HUES6 (cell line): ENCODE data around the gene VSIG4.
"Not testable (repeated sequence)": the region's sequence is repeated elsewhere in the genome, so short reads cannot be mapped to it uniquely, and the experiment has no call there.

ENCODE experiments used
- H3K27ac ChIP-seq: 2 replicates; pipeline ENCODE4 v1.7.0; 2013; ENCODE audit warnings: low read depth, mild to moderate bottlenecking, low read length, inconsistent platforms
- H3K27me3 ChIP-seq: 2 replicates; pipeline ENCODE4 v1.6.1; 2013; ENCODE audit warnings: low read length; ENCODE audit not compliant: control insufficient read depth, insufficient read depth
- H3K36me3 ChIP-seq: 2 replicates; pipeline ENCODE4 v1.6.1; 2013; ENCODE audit warnings: low read length; ENCODE audit not compliant: control insufficient read depth, insufficient read depth
- H3K4me1 ChIP-seq: 2 replicates; pipeline ENCODE4 v1.6.1; 2013; ENCODE audit warnings: low read length; ENCODE audit not compliant: control insufficient read depth, insufficient read depth
- H3K4me3 ChIP-seq: 2 replicates; pipeline ENCODE4 v1.5.1; 2013; ENCODE audit warnings: low read depth, low read length
- H3K9ac ChIP-seq: one replicate; pipeline ENCODE4 v1.6.1; 2013; ENCODE audit warnings: mild to moderate bottlenecking, low read length
- H3K9me3 ChIP-seq: 2 replicates; pipeline ENCODE4 v1.6.1; 2013; ENCODE audit warnings: low read depth, low read length; ENCODE audit not compliant: control insufficient read depth, insufficient read depth

The VSIG4 gene, protein sequence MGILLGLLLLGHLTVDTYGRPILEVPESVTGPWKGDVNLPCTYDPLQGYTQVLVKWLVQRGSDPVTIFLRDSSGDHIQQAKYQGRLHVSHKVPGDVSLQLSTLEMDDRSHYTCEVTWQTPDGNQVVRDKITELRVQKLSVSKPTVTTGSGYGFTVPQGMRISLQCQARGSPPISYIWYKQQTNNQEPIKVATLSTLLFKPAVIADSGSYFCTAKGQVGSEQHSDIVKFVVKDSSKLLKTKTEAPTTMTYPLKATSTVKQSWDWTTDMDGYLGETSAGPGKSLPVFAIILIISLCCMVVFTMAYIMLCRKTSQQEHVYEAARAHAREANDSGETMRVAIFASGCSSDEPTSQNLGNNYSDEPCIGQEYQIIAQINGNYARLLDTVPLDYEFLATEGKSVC

DNA sequence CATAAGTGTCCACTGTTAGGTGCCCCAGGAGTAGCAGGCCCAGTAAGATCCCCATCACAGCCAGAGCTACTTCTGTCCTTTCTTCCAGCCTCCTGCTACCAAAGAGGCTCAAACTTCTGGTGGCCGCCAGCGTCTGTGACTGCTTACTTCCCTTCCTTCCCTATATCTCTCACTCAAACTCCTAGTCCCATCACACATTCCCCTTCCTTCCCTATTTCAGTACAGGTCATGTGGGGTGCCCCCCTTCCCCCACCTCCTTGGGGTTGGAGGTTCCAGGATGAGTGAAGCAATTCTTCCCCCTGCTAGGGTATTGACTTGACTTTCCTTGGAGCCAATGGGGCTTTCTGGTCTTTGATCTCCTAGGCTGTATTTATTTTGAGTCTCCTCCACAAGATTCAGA, at the start of gene VSIG4:
TSS of gene VSIG4 (minus strand) at position 137 of the 400 bp plus-strand sequence. CDS start at position 55, 82 bp downstream.
- Histone ChIP-seq H3K9ac (no peak within 1 kb of the TSS), H3K36me3 (no peaks in the 10 kb centered on the region), H3K4me1 (peaks cover 5% of the 10 kb centered on the region; the same call in 1 of the 2 replicates), H3K27me3 (no peaks in the 10 kb centered on the region), H3K4me3 (no peak within 1 kb of the TSS), H3K27ac (no peak within 1 kb of the TSS), H3K9me3 (peaks cover 6% of the 10 kb centered on the region; the same call in 1 of the 2 replicates)

DNA sequence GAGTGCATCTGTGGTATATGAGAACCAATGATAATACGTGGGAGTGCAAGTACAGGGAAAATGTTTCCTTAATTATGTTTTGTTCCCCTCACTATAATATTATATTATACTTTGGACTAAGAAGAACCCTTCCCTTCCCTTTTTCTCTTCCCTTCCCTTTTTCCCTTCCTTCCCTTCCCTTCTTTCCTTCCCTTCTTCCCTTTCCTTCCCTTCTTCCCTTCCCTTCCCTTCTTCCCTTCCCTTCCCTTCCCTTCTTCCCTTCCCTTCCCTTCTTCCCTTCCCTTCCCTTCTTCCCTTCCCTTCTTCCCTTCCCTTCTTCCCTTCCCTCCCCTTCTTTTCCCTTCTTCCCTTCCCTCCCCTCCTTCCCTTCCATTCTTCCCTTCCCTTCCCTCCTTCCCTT, 36.9 kb upstream of the VSIG4 start:
- H3K27me3 ChIP-seq, result no peaks in the 10 kb centered on the region; the same call in 1 of the 2 replicates
- H3K4me3 ChIP-seq, result no peak overlapping the region
- H3K36me3 ChIP-seq, result no peaks in the 10 kb centered on the region
- H3K9ac ChIP-seq, result no peak overlapping the region
- no peak overlapping the region for H3K27ac ChIP-seq
- H3K9me3 ChIP-seq, result peaks cover 9% of the 10 kb centered on the region; the same call in 1 of the 2 replicates
- no peaks in the 10 kb centered on the region for H3K4me1 ChIP-seq

DNA sequence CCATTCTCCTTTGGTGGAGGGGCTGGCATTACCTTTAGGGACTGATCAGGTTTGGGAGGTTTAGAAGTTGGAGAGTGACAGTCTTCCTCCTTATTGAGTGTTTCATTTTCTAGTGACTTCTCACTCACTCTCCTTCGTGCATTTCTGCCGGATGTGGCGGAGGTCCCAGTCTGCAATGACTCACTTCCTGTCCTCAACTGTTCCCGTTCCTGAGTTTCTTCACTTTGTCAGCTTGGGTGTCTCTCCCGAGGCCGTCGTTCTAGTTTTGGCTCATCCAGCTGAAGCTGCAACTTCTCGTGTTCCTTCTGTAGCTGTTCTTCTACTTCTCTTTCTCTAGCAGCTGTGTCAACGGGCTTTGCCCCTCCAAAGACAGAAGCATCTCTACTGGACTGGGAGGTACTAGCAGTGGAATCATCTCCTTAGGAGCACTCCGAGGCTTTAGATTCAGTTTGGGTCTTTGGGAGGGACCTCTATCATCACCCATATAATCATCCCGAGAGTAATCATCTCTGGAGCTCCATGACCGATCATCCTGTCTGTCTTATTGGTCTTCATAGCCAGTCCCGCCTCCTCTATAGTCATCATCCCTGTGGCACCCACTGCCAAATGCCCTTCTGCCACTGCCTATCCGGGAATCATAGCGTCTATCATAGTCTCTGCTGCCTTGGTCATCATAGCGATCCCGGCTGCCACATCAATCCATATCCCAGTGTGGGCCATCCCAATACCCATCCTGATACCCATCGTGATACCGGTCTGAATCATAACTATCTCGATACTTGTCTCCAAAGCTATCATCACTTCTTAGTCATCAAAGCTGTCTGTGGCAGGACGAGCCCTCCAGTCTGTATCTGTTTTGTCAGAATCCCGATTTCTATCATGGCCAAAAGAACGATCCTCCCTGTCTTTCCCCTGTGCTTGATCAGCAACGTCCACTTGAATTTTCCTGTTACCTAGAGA, 35.3 kb upstream of the VSIG4 start:
- H3K36me3 ChIP-seq, result no peaks in the 10 kb centered on the region
- no peak overlapping the region for H3K9ac ChIP-seq
- no peak overlapping the region for H3K27ac ChIP-seq
- H3K4me1 ChIP-seq, result no peaks in the 10 kb centered on the region
- no peaks in the 10 kb centered on the region; the same call in 1 of the 2 replicates for H3K27me3 ChIP-seq
- peaks cover 9% of the 10 kb centered on the region; the same call in 1 of the 2 replicates for H3K9me3 ChIP-seq
- no peak overlapping the region for H3K4me3 ChIP-seq

DNA sequence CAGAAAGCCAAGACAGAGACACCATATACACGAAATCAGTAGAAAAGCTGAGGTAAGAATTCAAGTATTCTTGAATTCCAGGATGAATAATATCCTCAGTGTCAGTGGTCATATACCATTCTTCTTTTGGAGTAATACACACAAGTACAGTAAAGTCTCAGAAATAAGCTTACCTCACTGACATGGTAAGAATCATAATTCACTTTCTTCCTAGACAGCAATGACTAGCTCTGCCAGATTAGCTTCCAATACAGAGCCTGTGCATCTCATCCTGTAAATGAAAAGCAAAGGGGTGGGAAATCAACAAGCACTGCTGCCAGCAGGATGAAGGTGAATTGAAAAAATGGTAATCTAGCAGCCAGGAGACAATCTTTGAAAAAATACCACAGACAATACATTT, 31.2 kb upstream of the VSIG4 start:
- H3K9me3 ChIP-seq, result peaks cover 9% of the 10 kb centered on the region; the same call in 1 of the 2 replicates
- H3K27me3 ChIP-seq, result no peaks in the 10 kb centered on the region; the same call in 1 of the 2 replicates
- H3K36me3 ChIP-seq, result no peaks in the 10 kb centered on the region
- no peak overlapping the region for H3K4me3 ChIP-seq
- H3K27ac ChIP-seq, result no peak overlapping the region
- H3K4me1 ChIP-seq, result no peaks in the 10 kb centered on the region
- no peak overlapping the region for H3K9ac ChIP-seq

DNA sequence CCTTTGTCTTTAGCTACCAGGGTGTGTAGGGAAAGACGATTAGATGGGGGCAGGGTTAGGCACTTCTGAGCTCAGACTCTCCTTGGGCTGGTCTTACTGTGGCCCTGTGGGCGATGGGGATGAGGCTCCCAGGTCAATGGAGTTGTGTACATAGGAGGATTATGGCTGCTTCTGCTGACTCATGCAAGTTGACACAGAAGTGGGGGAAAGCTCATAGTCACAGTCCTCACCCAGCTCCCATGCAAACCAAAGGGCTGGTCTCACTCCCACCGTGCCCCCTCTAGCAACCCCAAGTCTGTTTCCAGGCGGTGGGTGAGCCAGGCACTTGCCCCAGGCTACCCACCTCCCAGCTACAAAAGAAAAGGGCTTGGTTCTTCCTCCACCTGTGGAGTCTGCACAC, 24.4 kb upstream of the VSIG4 start:
- Histone ChIP-seq H3K9me3 (peaks cover 11% of the 10 kb centered on the region; the same call in 1 of the 2 replicates), H3K36me3 (no peaks in the 10 kb centered on the region), H3K4me3 (no peak overlapping the region), H3K27ac (no peak overlapping the region), H3K9ac (no peak overlapping the region), H3K27me3 (no peaks in the 10 kb centered on the region), H3K4me1 (no peaks in the 10 kb centered on the region)

DNA sequence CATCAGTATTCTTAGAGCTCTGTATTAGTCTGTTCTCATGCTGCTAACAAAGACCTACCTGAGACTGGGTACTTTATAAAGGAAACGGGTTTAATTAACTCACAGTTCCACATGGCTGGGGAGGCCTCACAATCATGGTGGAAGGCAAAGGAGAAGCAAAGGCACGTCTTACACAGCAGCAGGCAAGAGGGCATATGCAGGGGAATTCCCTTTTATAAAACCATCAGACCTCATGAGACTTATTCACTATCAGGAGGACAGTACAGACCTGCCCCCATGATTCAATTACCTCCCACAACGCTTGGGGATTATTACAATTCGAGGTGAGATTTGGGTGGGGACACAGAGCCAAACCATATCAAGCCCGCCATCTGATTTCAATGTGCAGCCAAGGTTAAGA, 17.1 kb upstream of the VSIG4 start:
- H3K36me3 ChIP-seq, H3K27me3 ChIP-seq, H3K4me3 ChIP-seq, H3K4me1 ChIP-seq, H3K27ac ChIP-seq, H3K9ac ChIP-seq: not testable (repeated sequence)
- peaks cover 18% of the 10 kb centered on the region; the same call in 1 of the 2 replicates for H3K9me3 ChIP-seq

DNA sequence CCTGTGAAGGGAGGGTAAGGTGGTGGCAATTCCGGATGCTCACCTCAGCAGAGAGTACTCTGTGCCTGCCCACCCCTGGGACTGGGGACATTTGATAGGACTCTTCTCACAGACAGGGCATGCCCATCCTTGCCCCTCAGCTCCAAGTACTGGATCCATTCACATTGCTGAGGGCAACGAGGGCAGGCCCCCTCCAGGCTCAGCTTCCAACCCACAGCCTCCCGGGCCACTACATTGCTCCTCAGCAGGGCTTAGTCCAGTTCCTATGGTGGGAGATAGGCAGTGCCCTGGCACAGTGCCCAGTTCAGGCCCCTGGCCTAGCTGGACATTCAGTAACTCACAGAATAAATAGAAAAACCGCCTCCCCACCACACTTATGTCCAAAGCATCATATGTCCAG, 15.1 kb upstream of the VSIG4 start:
- Histone ChIP-seq H3K36me3 (no peaks in the 10 kb centered on the region), H3K9ac (no peak overlapping the region), H3K4me1 (no peaks in the 10 kb centered on the region), H3K9me3 (peaks cover 18% of the 10 kb centered on the region; the same call in 1 of the 2 replicates), H3K27me3 (no peaks in the 10 kb centered on the region), H3K4me3 (no peak overlapping the region), H3K27ac (no peak overlapping the region)

DNA sequence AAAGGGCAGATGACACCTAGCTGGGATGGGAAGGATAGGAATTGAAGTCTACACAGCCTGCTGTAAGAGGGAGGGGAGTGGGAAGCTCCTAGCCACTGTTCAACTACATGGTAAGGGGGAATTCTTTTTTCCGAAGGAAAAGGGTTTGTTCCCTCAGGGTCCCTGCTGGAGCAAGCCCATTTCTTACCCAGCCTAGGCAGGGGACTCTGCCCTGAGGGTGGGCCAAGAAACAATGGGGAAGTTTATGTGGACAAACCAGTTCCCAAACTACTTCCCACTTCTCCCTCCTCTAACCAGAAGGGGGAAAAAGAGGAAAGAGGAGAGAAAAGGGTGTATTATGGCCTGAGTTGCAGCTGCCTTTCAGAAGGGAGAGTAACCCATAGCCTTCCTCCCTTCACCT, 13.5 kb upstream of the VSIG4 start:
- Histone ChIP-seq H3K27me3 (no peaks in the 10 kb centered on the region), H3K27ac (no peak overlapping the region), H3K9ac (no peak overlapping the region)

DNA sequence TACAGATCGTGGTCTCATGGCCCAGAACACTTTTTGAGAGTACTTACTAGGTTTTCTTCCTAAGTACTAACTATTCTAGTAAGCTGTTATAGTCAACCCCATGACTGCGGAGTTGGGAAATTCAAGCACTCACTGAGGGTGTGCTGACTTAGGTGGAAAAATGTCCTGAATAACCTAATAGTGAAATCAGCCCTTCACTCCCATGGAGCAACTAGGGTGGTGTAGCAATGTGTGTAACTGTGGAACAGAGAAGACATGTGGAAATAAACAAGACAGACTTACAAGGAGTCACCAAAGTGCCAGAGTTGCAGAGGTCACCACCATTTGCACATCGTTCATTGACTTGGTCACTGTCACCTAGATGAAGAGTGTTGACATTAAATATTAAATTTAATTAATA, 12.1 kb upstream of the VSIG4 start:
- Histone ChIP-seq H3K27ac (no peak overlapping the region), H3K4me3 (no peak overlapping the region), H3K36me3 (no peaks in the 10 kb centered on the region), H3K9ac (no peak overlapping the region), H3K27me3 (no peaks in the 10 kb centered on the region), H3K4me1 (no peaks in the 10 kb centered on the region), H3K9me3 (peaks cover 18% of the 10 kb centered on the region; the same call in 1 of the 2 replicates)

More for the DNA sequence above, 13.5 kb upstream of the VSIG4 start:
- Histone ChIP-seq H3K9me3 (peaks cover 18% of the 10 kb centered on the region; the same call in 1 of the 2 replicates), H3K4me1 (no peaks in the 10 kb centered on the region), H3K4me3 (no peak overlapping the region), H3K36me3 (no peaks in the 10 kb centered on the region)

DNA sequence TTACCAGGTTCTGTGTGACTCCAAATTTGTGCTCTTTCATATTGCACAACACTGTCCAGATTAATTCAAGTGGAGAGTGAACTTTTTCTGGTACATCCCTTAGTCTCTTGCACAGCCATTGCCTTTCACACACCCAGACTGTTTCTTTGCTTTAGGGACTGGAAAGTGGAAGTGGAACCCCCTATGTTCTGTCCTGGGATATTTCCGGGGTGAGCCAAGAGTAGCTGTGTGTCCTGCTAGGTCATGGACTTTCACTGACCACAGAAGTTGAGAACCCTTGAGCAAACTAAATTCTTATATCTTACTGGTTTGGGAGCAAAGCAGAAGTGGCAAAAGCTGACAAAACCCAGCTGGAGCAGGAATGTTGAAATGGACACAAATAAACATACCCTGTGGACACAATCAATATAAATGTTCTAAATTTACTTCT, 10.3 kb upstream of the VSIG4 start:
- H3K4me1 ChIP-seq, result no peaks in the 10 kb centered on the region
- no peaks in the 10 kb centered on the region for H3K36me3 ChIP-seq
- H3K27me3 ChIP-seq, result no peaks in the 10 kb centered on the region
- H3K9me3 ChIP-seq, result peaks cover 19% of the 10 kb centered on the region; the same call in 1 of the 2 replicates
- no peak overlapping the region for H3K27ac ChIP-seq
- H3K4me3 ChIP-seq, result no peak overlapping the region
- H3K9ac ChIP-seq, result no peak overlapping the region
